DOHH2 (cell line): ENCODE measurements around the gene ALAS1.

Source experiments
- CTCF ChIP-seq: fragments of 200-600 bp; sonication (generic); IDR thresholded peaks from one replicate; pipeline ENCODE4 v1.5.1; 2014; ENCODE audit warnings: antibody characterized with exemption, mild to moderate bottlenecking, low read depth, low read length; ENCODE audit not compliant: poor library complexity, severe bottlenecking
- EZH2phosphoT487 ChIP-seq: fragments of 200-600 bp; sonication (generic); IDR thresholded peaks from 2 replicates; pipeline ENCODE4 v1.6.1; 2017; ENCODE audit warnings: borderline replicate concordance, mild to moderate bottlenecking, antibody characterized with exemption, low read length, moderate library complexity, mixed read lengths

DNA sequence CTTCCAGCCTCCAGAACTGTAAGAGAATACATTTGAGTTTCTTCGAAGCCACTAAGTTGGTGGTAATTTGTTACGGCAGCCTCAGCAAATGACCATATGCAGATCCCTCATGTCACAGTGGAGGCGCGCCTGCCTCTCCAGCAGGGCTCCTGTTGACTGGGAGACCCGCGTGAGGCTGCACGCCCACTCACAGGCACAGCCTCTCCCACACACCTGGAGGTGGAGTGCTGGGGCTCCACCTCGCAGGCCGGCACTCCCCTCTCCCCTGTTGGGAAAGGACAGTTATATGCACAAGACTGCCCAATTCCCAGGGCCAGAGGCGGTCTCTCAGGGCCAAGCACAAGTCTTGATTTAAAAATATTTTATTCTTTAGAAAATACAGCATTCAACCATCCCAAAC is 30.3 kb downstream of the ALAS1 start:
- TF ChIP-seq CTCF (no peak), EZH2phosphoT487 (no peak)
